Skeletal muscle satellite cell (primary cell): Measurements from ENCODE around the gene MYCBP2.

Experiments
- H3K27me3 ChIP-seq: 2 replicates; pipeline ENCODE4 v1.7.0; 2013; ENCODE audit warnings: low read length; ENCODE audit not compliant: control insufficient read depth, insufficient read depth
- H3K36me3 ChIP-seq: 2 replicates; pipeline ENCODE4 v1.7.0; 2013; ENCODE audit warnings: mild to moderate bottlenecking, control low read depth, low read length; ENCODE audit not compliant: insufficient read depth
- H3K4me1 ChIP-seq: 2 replicates; pipeline ENCODE4 v1.7.0; 2013; ENCODE audit warnings: low read length; ENCODE audit not compliant: control insufficient read depth, insufficient read depth
- H3K4me2 ChIP-seq: 2 replicates; pipeline ENCODE4 v1.7.0; 2013; ENCODE audit warnings: mild to moderate bottlenecking, low read length
- H3K4me3 ChIP-seq: 2 replicates; pipeline ENCODE4 v1.7.0; 2013; ENCODE audit warnings: low read length
- H3K9ac ChIP-seq: 2 replicates; pipeline ENCODE4 v1.7.0; 2013; ENCODE audit warnings: mild to moderate bottlenecking, low read depth, low read length, moderate library complexity
- H3K9me3 ChIP-seq: replicated peaks from 2 replicates; pipeline ENCODE4 v1.7.0; 2013; ENCODE audit warnings: mild to moderate bottlenecking, control low read depth, low read length

The MYCBP2 gene

DNA sequence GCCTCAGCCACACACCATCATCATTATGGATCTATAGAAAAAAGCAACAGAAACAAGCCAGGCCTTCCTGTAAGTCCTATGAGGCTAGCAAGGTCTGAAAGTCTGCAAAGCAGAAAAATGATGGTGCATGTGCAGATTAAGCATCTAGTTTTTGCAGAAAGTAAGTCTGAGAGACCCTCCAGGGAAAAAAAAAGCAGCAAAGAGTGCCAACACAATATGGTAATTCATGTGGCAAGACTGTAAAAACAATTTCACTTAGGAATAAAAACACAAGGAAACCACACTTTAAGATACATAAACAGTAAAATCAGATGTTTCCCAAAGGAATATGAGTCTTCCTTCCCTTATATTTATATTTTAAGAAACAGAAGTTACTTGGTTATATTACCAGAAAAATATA, 187.6 kb downstream of the MYCBP2 start:
- no peak overlapping the region for H3K4me2 ChIP-seq
- no peaks in the 10 kb centered on the region for H3K9me3 ChIP-seq
- no peak overlapping the region for H3K4me3 ChIP-seq
- no peaks in the 10 kb centered on the region for H3K27me3 ChIP-seq
- H3K4me1 ChIP-seq, result no peaks in the 10 kb centered on the region
- H3K9ac ChIP-seq, result no peak overlapping the region
- peaks cover 24% of the 10 kb centered on the region for H3K36me3 ChIP-seq

GRCh38 chr13:77138813-77139212, 188.1 kb downstream of the MYCBP2 start:
- no peak overlapping the region for H3K9ac ChIP-seq
- H3K9me3 ChIP-seq, result no peaks in the 10 kb centered on the region
- no peak overlapping the region for H3K4me3 ChIP-seq
- H3K36me3 ChIP-seq, result peaks cover 24% of the 10 kb centered on the region
- no peaks in the 10 kb centered on the region for H3K4me1 ChIP-seq
- no peak overlapping the region for H3K4me2 ChIP-seq
- H3K27me3 ChIP-seq, result no peaks in the 10 kb centered on the region

- peaks cover 17% of the 10 kb centered on the region for H3K36me3 ChIP-seq
- H3K4me1 ChIP-seq, result no peaks in the 10 kb centered on the region
- no peak overlapping the region for H3K4me2 ChIP-seq
- H3K9me3 ChIP-seq, result no peaks in the 10 kb centered on the region
- no peaks in the 10 kb centered on the region for H3K27me3 ChIP-seq
- no peak overlapping the region for H3K4me3 ChIP-seq
- no peak overlapping the region for H3K9ac ChIP-seq
These were observed 189.9 kb downstream of the MYCBP2 start for GRCh38 chr13:77136902-77137420.

DNA sequence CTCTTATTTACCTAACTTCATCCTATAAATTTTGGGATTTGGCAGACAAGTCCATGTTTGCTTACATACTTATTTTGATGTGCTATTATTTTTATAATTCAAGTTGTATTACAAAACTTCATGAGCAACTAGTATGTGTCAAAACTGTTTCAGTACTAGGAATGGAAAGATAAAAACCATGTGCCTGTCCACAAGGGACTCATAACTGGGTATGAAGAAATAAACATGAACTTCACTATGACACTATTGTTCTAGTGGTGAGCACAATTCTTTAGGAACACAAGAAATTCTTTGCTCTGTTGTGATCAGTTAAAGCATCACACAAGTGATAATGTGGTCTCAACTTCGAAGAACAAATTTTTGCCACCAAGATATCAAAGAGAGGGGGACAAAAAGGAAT, 202.5 kb downstream of the MYCBP2 start:
- Histone ChIP-seq H3K27me3 (no peaks in the 10 kb centered on the region), H3K9ac (no peak overlapping the region), H3K4me3 (no peak overlapping the region), H3K4me1 (no peaks in the 10 kb centered on the region), H3K36me3 (peaks cover 9% of the 10 kb centered on the region), H3K9me3 (no peaks in the 10 kb centered on the region), H3K4me2 (no peak overlapping the region)

DNA sequence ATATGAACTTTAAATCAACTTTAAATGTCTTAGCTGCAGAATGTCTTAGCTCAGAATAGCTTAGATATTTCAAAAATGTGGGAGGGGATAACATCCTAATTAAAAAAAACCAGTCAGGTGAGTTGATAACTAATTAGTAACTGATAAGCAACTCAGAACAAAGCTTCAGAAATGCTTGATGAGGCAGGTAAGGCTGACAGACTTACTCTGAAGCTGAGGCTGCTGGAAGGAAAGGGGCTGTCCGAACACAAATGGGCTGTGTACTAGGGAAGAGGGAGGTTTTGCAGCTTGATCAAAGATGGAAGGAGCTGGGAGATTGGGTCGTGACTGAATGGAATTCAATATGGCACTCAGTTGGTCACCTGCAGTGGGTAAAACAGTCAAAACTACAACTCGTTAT, 208.8 kb downstream of the MYCBP2 start:
- no peaks in the 10 kb centered on the region for H3K27me3 ChIP-seq
- H3K36me3 ChIP-seq, result peaks cover 9% of the 10 kb centered on the region
- H3K9me3 ChIP-seq, result no peaks in the 10 kb centered on the region
- no peak overlapping the region for H3K4me2 ChIP-seq
- no peak overlapping the region for H3K4me3 ChIP-seq
- H3K4me1 ChIP-seq, result peaks cover 11% of the 10 kb centered on the region
- H3K9ac ChIP-seq, result no peak overlapping the region

- peaks cover 7% of the 10 kb centered on the region for H3K36me3 ChIP-seq
- H3K4me2 ChIP-seq, result no peak overlapping the region
- H3K4me3 ChIP-seq, result no peak overlapping the region
- no peak overlapping the region for H3K9ac ChIP-seq
- H3K27me3 ChIP-seq, result no peaks in the 10 kb centered on the region
- H3K4me1 ChIP-seq, result peaks cover 13% of the 10 kb centered on the region
- H3K9me3 ChIP-seq, result no peaks in the 10 kb centered on the region
These were observed 212.6 kb downstream of the MYCBP2 start for GRCh38 chr13:77114271-77114670.

- no peaks in the 10 kb centered on the region for H3K27me3 ChIP-seq
- no peak overlapping the region for H3K4me3 ChIP-seq
- no peak overlapping the region for H3K4me2 ChIP-seq
- peaks cover 13% of the 10 kb centered on the region for H3K4me1 ChIP-seq
- no peaks in the 10 kb centered on the region for H3K9me3 ChIP-seq
- H3K9ac ChIP-seq, result no peak overlapping the region
- peaks cover 7% of the 10 kb centered on the region for H3K36me3 ChIP-seq
These were observed 213.4 kb downstream of the MYCBP2 start for GRCh38 chr13:77113496-77113895.

GRCh38 chr13:77105051-77105450, 221.8 kb downstream of the MYCBP2 start:
- Histone ChIP-seq H3K4me3 (no peak overlapping the region), H3K9me3 (no peaks in the 10 kb centered on the region), H3K4me1 (no peaks in the 10 kb centered on the region), H3K4me2 (no peak overlapping the region), H3K27me3 (no peaks in the 10 kb centered on the region), H3K9ac (no peak overlapping the region), H3K36me3 (no peaks in the 10 kb centered on the region)

DNA sequence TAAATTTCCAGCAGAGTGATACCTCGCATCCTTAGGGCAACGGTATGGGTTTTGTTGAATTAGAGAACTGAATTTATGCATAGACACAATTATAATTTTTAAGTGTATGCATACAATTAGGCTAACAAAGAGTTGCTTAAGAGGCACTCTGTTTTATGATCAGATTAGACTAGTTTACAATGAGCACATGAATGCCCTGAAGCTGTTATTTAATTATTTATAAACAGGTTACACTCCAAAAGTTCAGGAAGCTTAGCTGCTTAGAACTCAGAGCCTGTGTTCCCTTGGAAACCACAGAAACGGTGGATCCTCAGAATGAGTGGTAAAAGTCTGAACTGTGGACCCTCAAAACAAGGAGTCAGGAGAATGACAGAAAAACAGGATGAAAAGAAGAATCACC, 227.5 kb downstream of the MYCBP2 start:
- no peak overlapping the region for H3K4me3 ChIP-seq
- no peaks in the 10 kb centered on the region for H3K4me1 ChIP-seq
- H3K36me3 ChIP-seq, result peaks cover 21% of the 10 kb centered on the region
- H3K27me3 ChIP-seq, result no peaks in the 10 kb centered on the region
- no peak overlapping the region for H3K4me2 ChIP-seq
- no peaks in the 10 kb centered on the region for H3K9me3 ChIP-seq
- no peak overlapping the region for H3K9ac ChIP-seq

GRCh38 chr13:77095288-77095687, 231.6 kb downstream of the MYCBP2 start:
- Histone ChIP-seq H3K27me3 (no peaks in the 10 kb centered on the region), H3K4me1 (no peaks in the 10 kb centered on the region), H3K36me3 (peaks cover 32% of the 10 kb centered on the region), H3K9ac (no peak overlapping the region), H3K4me3 (no peak overlapping the region), H3K4me2 (no peak overlapping the region), H3K9me3 (no peaks in the 10 kb centered on the region)

- H3K4me2 ChIP-seq, result no peak overlapping the region
- peaks cover 32% of the 10 kb centered on the region for H3K36me3 ChIP-seq
These were observed 232.1 kb downstream of the MYCBP2 start for GRCh38 chr13:77094773-77095172.

GRCh38 chr13:77093735-77094134, 233.2 kb downstream of the MYCBP2 start:
- no peaks in the 10 kb centered on the region for H3K9me3 ChIP-seq
- H3K4me3 ChIP-seq, result no peak overlapping the region
- no peaks in the 10 kb centered on the region for H3K27me3 ChIP-seq
- H3K4me1 ChIP-seq, result no peaks in the 10 kb centered on the region
- H3K36me3 ChIP-seq, result peaks cover 32% of the 10 kb centered on the region
- no peak overlapping the region for H3K9ac ChIP-seq
- H3K4me2 ChIP-seq, result no peak overlapping the region

More at GRCh38 chr13:77094773-77095172, 232.1 kb downstream of the MYCBP2 start:
- no peaks in the 10 kb centered on the region for H3K27me3 ChIP-seq
- H3K4me1 ChIP-seq, result no peaks in the 10 kb centered on the region
- no peak overlapping the region for H3K4me3 ChIP-seq
- no peak overlapping the region for H3K9ac ChIP-seq
- no peaks in the 10 kb centered on the region for H3K9me3 ChIP-seq
